Chondrocyte (in vitro differentiated cells): ENCODE measurements around the gene PPP6C. TPM values are rescaled to one million over a fixed set of nuclear protein-coding genes. Genes with fewer than 3 reads are reported as not detected.

Source experiments
- DNase-seq: peaks from one replicate; pipeline ENCODE4 v3.0.0; 2021; ENCODE audit warnings: mixed read lengths, low spot score
- H3K27ac Mint-ChIP-seq: one replicate; pipeline ENCODE4 v1.8.0; 2021; ENCODE audit warnings: mild to moderate bottlenecking, moderate library complexity, mixed read lengths; ENCODE audit not compliant: unreplicated experiment
- H3K27me3 Mint-ChIP-seq: 2 replicates; pipeline ENCODE4 v1.8.0; 2021; ENCODE audit warnings: low read depth, mixed read lengths
- H3K36me3 Mint-ChIP-seq: 2 replicates; pipeline ENCODE4 v1.8.0; 2021; ENCODE audit warnings: low read depth, mixed read lengths
- H3K4me1 Mint-ChIP-seq: 2 replicates; pipeline ENCODE4 v1.8.0; 2021; ENCODE audit warnings: low read depth, mild to moderate bottlenecking, mixed read lengths
- H3K4me3 Mint-ChIP-seq: one replicate; pipeline ENCODE4 v1.8.0; 2021; ENCODE audit warnings: mild to moderate bottlenecking, moderate library complexity, mixed read lengths; ENCODE audit not compliant: unreplicated experiment
- H3K9me3 Mint-ChIP-seq: 2 replicates; pipeline ENCODE4 v1.8.0; 2021; ENCODE audit warnings: low read depth, mixed read lengths
- total RNA-seq: library from RNA; stranded (reverse); gene quantifications from 3 replicates; pipeline ENCODE4 v1.2.1, GENCODE V29; 2021
- TF ChIP-seq, protein P1 (sequence below): fragments of 200-600 bp; sonication (generic); IDR thresholded peaks from 2 replicates; pipeline ENCODE4 v1.5.0; 2021; ENCODE audit warnings: antibody characterized with exemption, mild to moderate bottlenecking, moderate library complexity

Gene PPP6C
- total RNA-seq, 1 donor from 2014 or later = 39.8 TPM

DNA sequence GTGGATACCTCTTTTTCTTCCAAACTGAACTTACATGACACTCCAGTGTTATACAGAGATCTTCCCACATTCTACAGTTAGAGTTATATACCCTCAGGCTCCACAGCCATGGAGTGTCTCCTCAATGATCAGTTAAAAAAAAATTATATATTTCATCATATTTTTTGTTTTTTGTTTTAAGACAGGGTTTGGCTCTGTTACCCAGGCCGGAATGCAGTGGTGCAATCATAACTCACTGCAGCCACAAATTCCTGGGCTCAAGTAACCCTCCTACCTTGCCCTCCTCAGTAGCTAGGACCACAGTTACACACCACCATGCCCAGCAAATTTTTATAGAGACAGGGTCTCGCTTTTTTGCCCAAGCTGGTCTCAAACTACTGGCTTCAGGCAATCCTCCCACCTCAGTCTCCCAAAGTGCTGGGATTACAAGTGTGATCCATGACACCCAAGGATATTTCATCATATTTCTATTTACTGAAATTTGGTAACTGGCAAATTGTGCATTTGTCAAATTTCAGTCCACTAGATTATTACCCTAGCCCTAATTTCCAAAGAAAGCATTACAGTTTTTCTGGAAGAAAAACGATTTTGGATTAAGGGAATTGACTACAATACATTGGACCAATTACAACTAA, 28.2 kb downstream of the PPP6C start:
- Mint-ChIP-seq H3K36me3 (no peaks in the 10 kb centered on the region), H3K27me3 (no peaks in the 10 kb centered on the region), H3K4me1 (peaks cover 32% of the 10 kb centered on the region), H3K27ac (peak overlapping the region; percentile 91), H3K9me3 (no peaks in the 10 kb centered on the region), H3K4me3 (no peak overlapping the region)
- DNase-seq = no peak
- TF ChIP-seq, protein P1, sequence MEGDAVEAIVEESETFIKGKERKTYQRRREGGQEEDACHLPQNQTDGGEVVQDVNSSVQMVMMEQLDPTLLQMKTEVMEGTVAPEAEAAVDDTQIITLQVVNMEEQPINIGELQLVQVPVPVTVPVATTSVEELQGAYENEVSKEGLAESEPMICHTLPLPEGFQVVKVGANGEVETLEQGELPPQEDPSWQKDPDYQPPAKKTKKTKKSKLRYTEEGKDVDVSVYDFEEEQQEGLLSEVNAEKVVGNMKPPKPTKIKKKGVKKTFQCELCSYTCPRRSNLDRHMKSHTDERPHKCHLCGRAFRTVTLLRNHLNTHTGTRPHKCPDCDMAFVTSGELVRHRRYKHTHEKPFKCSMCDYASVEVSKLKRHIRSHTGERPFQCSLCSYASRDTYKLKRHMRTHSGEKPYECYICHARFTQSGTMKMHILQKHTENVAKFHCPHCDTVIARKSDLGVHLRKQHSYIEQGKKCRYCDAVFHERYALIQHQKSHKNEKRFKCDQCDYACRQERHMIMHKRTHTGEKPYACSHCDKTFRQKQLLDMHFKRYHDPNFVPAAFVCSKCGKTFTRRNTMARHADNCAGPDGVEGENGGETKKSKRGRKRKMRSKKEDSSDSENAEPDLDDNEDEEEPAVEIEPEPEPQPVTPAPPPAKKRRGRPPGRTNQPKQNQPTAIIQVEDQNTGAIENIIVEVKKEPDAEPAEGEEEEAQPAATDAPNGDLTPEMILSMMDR = no peak

DNA sequence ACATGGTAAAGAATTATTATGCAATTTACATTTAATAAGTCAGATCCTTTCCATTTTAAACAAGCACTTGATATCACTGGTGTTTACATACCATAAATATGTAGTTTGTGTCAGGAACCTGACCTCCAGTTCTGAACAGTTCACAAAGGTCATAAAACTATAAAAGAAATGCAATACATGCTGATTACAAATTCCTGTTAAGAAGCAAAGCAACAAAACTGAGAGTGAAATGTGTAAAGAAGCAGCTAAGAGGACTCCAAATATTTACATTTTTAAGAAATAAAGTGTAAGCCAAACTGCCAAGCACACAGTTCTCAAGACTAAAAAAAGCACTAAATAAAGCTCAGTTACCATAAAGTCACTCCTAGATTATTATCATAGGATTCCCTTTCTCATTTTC, 28.9 kb downstream of the PPP6C start:
- H3K27me3 Mint-ChIP-seq = no peaks in the 10 kb centered on the region
- TF ChIP-seq, protein P1 = no peak
- DNase-seq = no peak
- H3K9me3 Mint-ChIP-seq = no peaks in the 10 kb centered on the region
- H3K4me3 Mint-ChIP-seq = no peak overlapping the region
- peak overlapping the region; percentile 91 for H3K27ac Mint-ChIP-seq
- no peaks in the 10 kb centered on the region for H3K36me3 Mint-ChIP-seq
- peaks cover 26% of the 10 kb centered on the region for H3K4me1 Mint-ChIP-seq

DNA sequence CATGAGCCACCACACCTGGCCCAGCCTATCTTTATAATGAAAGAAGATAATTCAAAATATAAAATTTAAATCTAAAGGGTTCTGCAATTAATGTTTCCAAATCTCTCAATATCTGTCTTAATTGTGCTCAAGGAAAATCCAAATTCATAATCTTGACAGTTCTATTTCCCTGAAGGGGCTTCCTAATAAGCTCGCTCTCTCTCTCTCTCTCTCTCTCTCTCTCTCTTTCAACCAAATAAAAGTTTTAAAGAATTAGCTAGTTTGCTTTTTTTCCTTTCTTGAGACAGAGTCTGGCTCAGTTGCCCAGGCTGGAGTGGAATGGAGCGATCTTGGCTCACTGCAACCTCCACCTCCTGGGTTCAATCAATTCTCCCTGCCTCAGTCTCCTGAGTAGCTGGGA, 33.1 kb downstream of the PPP6C start:
- no peak for DNase-seq
- TF ChIP-seq, protein P1 = no peak
- H3K9me3 Mint-ChIP-seq = no peaks in the 10 kb centered on the region
- H3K27ac Mint-ChIP-seq = no peak overlapping the region
- H3K36me3 Mint-ChIP-seq = peaks cover 15% of the 10 kb centered on the region
- H3K27me3 Mint-ChIP-seq = no peaks in the 10 kb centered on the region
- H3K4me3 Mint-ChIP-seq = no peak overlapping the region
- peaks cover 20% of the 10 kb centered on the region for H3K4me1 Mint-ChIP-seq

DNA sequence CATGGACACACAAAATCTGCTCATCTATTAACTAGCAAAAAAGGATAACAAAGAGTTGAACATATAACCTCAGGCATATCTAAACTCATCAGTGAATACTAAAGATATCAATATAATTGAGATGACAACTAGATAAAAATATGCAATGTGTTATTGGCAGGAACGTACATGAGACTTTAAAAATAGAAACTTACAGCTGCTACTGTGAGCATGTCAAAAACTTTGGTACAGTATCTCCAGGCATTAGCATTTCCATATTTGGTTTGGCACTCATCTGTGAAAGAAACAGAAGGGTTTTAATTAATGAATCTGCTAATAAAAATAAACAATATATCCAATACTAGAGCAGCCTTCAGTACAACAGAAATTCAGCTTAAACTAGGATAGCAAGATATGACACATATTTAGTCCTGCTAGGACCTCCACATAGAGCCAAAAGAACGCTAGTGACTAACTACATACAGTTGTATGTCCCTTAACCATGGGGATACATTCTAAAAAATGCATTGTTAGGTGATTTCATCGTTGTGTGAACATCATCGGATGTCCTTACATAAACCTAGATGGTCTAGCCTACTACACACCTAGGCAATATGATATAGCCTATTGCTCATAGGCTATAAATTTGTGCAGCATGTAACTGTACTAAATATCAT, 35.8 kb downstream of the PPP6C start:
- Mint-ChIP-seq H3K27me3 (no peaks in the 10 kb centered on the region), H3K27ac (peak overlapping the region; percentile 41), H3K4me3 (no peak overlapping the region), H3K4me1 (peaks cover 6% of the 10 kb centered on the region), H3K36me3 (peaks cover 30% of the 10 kb centered on the region), H3K9me3 (no peaks in the 10 kb centered on the region)
- no peak for DNase-seq
- TF ChIP-seq, protein P1 = no peak

DNA sequence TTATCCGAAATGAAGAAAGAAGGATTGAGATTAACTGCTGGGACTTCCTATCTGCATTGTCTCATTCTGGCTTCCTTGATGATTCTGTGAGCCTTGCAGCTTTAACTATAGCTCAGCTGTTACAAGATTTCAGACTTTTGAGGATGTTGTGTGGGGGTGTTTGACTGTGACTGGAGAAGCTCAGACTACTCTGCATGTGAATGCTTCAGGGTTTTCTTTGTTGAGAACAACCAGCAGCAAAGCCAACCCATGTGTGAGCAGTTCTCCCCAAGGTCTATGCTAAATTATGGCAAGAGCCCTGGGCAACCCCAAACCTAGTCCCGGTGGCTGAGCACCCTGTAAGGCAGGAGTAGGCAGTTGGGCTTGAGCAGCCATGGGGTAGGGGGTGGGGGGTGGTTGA, 37.9 kb downstream of the PPP6C start:
- H3K27ac Mint-ChIP-seq = no peak overlapping the region
- H3K4me3 Mint-ChIP-seq = no peak overlapping the region
- DNase-seq = no peak
- no peaks in the 10 kb centered on the region for H3K9me3 Mint-ChIP-seq
- no peaks in the 10 kb centered on the region for H3K27me3 Mint-ChIP-seq
- peaks cover 31% of the 10 kb centered on the region for H3K36me3 Mint-ChIP-seq
- TF ChIP-seq, protein P1 = no peak
- H3K4me1 Mint-ChIP-seq = peaks cover 6% of the 10 kb centered on the region
